HG02642 (cell line): Measurements from ENCODE around the gene TEF.

Source experiments
- ATAC-seq: cut with Tn5 transposase; IDR thresholded peaks from one replicate; pipeline ENCODE4 v1.9.1; 2021; ENCODE audit warnings: mild to moderate bottlenecking; ENCODE audit not compliant: unreplicated experiment, poor library complexity

The TEF gene

DNA sequence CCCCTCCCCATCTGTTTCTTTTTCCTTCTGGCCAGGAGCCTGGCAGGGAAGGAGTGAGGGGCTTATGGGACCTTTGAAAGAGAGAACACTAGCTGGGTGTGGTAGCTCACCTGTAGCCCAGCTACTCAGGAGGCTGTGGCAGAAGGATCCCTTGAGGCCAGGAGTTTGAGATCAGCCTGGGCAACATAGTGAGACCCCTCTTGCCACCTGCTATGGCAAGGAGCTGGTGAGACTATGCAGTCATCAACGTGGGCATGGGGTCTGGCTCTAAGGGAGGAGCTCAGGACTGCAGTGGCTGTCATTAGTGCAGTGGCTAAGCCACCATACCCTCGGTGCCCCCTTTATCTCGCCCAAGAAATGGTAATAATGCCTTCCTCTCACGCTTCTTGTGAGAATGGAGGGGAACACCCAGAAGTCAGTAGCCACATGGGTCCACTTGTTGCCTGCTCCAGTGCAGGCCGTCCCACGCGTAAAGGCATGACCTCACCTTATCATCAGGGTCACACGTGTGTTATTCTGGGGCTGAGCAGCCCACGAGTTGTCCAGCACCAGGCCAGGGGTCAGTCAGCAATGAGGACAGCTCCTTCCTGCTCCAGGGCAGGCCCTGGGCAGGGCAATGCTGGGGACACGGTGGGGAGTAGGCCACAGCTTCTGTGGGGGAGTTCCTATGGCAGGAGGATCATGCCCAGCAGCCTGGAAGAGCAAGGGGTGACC, 27.7 kb upstream of the TEF start:
- ATAC-seq, result no peak

DNA sequence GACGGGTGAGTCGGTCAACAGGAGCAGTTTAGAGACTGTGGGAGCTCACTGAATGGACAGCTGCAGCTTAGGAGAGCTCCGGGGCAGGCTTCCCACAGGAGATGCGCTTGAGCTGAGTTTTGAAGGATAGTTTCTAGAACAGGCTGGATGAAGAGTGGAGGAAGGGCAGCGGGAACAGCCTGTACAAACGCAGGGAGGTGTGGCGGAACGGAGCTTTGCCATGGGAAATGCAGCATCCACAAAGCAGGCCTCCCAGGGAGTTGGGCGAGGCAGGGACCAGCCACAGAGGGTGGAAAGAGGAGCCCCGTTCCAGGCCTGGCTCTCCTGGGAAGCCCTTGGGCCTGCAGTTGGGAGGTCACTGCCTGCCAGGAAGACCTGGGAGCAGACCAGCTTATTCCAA, 26.8 kb upstream of the TEF start:
- ATAC-seq, result no peak

DNA sequence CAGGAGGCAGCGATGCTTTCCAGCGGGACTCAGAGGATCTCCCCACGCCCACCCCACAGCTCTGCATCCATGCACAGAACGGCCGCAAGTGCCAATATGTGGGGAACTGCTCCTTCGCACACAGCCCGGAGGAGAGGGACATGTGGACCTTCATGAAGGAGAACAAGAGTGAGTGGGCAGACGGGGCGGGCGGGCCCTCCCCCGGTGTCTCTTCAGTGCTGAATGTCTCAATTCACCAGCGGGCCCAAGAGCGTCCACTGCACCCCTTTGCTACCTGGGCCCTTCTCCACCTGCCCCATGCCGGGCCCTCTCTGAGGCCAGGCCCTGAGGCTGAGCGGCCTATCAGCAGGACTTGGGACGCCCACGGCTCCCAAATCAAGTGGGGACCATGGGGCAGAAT, 25.8 kb upstream of the TEF start:
- no peak for ATAC-seq

DNA sequence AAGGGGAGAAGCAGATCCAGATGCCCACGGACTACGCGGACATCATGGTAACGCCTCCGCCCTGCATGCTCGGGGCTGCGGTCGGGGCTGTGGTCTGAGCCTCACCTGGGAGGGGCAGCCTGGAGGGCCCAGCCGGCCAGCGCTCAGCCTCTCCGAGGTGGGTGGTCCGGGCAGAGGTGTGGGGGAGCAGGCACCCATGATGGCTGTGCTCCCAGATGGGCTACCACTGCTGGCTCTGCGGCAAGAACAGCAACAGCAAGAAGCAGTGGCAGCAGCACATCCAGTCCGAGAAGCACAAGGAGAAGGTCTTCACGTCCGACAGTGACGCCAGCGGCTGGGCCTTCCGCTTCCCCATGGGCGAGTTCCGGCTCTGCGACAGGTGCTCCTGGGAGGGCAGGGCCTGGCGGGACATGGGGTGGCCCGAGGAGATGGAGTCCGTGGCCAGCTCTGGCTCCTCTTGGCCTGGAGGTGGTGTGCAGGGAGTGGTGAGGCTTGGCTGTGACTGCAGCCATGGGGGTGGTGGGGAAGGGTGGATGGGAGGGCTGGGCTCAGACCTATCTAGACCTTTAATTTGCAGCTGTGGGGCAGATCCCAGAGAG, 25.2 kb upstream of the TEF start:
- no peak for ATAC-seq

DNA sequence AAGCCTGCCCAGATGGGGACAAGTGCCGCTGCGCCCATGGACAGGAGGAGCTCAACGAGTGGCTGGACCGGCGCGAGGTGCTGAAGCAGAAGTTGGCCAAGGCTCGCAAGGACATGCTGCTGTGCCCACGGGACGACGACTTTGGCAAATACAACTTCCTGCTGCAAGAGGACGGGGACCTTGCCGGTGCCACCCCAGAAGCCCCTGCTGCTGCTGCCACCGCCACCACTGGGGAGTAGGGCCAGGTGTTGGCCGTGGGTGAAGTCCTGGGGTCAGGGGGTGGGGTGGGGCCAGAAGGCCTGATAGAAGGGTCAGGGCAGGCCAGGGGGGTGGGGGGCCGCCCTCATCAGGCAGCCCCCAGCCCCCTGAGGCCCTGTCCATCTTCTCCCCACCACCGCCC, 24.6 kb upstream of the TEF start:
- ATAC-seq, result no peak

DNA sequence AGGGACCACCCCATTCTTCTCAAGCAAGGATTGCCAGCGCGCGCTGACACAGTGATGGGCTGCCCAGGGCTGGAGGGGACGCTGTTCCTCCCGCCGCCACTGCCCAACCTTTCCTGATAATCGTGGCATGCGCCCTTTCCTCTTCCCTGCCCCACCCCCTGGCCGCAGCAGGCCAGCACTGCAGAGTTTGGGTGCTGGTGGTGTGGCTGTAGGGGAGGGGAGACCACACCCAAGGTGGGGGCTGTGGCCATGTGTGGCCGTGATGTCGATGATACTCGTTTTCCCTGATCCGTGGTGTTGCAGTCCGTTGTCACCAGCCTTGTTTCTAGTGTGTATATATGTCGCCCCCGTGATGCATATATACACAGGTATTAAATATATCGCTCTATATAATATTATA, 22.8 kb upstream of the TEF start:
- ATAC-seq, result no peak

DNA sequence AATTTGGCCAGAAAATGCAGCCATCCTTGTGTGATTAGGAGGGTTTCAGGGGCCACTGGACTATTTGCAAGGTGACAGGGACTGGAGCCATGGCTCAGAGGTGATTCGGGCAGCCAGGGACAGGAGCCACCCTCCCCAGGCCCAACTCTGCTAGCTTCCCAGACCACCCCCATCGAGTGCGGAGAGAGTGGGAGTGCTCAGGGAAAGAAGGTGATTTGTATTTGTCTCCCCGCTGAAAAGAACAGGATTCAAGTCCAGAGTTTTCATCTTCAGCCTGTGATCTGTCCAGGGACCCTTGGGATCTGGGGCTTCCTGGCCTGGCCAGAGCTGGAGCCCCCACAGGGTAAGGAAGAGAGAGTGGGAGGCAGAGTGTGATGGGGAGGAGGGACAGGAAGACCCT, 22.4 kb upstream of the TEF start:
- ATAC-seq, result no peak

DNA sequence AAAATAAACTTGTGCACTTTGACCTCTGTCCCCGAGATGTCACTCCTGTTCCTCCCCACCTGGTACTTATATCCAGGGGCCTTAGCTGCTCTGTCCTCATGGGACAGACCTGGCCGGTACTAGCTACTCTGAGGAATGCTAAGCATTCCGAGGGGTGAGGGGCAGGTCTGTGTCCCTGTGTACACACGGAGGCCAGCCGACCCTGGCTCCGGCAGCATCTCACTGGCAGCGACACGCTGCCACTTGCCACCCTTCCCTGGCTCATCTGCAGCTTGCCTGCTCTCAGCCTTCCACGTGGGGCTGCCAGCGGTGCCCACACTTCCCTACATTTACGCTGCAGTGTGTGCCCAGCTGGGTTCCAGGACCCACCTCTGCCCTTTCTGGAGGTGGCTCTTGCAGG, 21.6 kb upstream of the TEF start:
- no peak for ATAC-seq

DNA sequence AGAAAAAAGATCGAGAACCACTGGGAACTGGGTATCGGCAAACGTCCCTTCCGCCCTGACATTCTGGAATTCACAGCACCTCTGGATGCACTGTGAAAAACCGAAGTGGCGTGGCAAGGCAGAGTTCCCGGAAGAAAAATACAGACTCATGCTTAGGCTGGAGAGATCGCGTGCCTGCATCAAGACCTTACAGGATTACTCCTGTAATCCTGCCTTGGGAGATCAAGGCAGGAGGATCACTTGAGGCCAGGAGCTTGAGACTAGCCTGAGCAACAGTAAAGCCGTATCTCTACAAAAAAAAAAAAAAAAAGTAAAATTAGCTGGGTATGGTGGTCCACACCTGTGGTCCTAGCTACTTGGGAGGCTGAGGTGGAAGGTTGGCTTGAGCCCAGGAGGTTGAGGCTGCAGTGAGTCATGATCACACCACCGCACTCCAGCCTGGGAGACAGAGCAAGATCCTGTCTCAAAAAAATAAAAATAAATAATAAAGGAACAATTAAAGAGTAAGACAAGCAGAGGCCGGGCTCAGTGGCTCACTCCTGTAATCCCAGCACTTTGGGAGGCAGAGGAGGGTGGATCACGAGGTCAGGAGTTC, 19.9 kb upstream of the TEF start:
- ATAC-seq, result no peak

DNA sequence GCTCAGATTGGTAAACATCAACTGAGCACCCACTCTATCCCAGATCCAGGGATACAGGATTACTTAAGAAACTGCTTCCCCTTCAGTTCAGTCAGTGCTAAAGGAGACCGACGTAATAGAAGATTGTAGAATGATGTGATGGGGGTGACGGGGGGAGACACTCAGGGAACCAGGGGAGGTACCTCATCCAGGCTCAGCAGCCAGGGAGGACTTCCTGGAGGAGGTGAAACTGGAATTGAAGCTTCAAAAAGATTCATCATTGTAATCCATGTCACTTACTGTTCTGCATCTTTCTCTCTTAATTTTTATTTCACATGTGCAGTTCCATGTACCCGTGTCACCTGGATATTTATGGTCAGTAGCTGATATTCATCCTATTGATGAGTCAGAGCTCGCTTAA, 19.1 kb upstream of the TEF start:
- ATAC-seq, result no peak

DNA sequence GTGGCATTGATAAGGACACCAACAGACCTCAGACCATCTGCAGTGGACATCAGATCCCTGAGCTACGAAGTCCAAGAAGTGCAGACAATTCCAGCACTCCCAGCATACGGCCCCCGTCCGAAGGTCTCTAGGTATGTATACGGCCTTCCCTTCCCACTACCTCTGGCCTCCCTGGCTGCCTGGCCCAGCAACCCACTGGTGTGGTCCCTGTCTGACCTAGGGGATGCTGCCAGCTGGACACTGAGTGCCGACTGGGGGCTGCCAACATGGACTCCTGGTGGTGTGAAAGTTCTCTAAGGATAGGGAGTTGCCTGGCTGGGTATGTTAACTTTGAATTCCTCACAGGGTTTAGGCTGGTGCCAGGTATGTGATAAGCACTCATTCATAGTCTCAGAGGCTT, 17.5 kb upstream of the TEF start:
- no peak for ATAC-seq

DNA sequence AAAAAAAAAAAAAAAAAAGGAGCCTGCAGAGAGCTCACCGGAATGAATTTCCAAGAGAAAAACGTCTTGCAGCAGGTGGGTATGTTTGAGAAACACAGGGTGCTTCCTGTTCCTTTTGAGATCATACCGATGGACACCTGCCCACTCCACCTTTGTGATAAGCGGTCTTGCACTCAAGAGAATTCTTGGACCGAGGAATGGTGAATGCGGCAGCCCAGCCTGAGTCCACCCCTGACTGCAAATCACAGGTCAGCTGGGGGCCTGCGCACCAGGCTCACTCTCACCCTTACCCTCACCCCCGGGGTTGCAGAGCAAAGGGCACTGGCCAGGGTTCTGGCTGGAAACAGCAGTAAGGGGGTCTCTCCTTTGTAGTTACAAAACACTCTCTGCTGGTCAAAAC, 16.8 kb upstream of the TEF start:
- ATAC-seq, result no peak

DNA sequence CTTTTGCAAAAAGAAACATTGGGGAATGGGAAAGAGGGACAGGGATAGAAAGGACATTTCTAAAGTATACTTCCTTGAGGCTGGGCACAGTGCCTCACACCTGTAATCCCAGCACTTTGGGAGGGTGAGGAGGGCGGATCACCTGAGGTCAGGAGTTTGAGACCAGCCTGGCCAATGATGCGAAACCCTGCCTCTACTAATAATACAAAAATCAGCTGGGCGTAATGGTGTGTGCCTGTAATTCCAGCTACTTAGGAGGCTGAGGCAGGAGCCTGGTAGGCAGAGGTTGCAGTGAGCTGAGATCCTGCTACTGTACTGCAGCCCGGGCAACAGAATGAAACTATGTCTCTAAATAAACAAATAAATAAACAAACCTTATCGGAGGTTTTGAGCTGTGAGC, 16.3 kb upstream of the TEF start:
- no peak for ATAC-seq

DNA sequence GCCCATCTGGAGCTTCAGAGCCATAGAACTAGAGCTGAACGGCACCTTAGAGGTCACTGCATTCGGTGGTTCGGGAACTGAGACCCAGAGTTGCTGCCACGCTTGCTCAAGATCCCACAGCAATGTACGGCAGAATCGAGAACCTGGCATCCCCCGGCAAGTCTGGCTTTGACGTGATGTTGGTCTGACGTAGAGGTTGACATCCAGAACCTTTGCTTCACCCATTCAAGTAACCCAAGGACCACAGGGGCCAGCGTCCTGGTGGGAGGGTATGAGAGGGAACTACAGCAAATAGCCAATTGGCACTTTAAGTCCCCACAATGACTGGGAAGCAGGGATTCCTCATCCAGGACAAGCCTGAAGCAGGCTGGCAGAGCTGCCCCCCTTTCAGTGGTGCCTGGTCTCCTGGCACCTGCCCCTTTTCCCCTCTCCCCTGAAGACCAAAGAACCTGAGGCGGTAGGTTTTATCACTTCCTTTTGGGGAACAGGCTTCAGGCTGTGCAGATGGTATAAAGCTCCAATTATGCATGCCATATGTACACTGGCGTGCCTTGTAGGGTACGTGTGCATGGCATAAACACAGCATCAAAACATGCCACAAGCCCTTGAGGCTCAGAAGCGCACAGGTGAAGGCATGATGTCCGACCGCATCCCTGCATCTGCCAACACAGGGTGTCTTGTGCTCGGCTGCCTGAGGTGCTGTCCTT, 15.3 kb upstream of the TEF start:
- no peak for ATAC-seq

DNA sequence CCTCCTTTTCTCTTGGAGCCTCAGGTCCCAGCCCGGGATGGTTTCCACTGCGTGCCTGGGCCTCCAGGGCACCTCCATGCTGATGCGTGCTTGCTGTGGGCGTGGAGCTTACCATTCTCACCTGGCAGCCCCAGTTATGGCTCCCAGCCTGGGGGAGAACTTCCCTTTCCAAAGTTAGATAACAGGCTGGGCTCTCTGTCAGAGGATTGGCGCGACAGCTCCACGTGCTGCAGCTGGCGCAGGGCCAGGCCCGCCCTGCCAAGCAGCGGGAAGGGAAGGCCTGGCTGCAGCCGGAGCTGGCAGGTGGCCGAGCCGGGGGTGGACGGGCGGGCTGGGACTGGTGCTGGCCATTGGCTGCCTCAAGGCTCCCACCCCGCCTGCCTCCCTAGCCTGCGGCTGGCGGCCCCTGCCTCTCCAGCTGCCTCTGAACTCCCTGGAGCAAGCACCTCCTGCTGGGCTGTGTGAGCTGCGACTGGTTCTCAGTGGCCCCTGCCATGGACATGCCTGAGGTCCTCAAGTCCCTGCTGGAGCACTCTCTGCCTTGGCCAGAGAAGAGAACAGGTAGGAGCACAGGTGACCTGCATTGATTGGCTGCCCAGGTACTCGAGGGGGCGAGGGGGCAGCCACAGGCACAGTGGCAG, 14.6 kb upstream of the TEF start:
- no peak for ATAC-seq

DNA sequence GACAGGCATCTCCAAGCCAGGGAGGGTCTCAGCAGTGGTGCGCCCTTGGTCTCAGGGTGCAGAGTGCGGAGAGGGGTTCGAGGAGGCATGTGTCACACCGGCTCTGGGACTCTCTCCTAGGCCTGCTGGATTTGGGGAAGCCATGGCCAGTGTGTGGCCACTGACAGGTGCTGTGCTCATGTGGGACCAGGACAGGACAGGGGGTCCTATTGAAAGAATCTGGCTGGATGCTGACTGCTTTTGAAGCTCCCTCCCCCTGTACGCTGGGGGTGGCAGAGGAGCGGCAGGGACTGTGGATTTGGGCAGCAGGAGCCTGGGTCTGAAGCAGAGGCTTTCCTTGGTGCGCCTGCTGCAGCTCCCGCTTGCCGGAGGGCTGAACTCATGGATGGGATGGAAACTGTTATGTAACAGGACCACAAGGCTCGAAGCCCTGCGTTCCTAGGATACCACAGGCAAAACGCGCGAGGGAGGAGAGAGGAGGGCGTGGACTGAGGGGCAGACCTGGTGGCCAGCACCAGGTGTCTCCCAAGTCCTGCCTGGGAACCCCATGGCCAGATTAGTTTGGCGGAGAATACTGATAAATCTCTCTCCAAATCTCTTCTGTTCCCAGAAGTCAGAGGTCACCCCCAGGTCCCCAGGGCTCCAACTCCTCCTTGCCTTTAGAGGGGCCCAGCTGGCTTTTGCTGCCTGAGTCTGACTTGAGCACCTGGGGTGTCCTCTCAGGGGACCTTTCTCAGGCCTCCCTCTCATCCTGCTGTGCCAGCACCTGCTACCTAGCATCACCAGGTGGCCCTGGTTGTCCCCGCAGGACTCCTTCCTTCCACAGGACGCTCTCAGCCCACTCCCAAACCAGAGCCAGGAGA, 13.8 kb upstream of the TEF start:
- no peak for ATAC-seq

DNA sequence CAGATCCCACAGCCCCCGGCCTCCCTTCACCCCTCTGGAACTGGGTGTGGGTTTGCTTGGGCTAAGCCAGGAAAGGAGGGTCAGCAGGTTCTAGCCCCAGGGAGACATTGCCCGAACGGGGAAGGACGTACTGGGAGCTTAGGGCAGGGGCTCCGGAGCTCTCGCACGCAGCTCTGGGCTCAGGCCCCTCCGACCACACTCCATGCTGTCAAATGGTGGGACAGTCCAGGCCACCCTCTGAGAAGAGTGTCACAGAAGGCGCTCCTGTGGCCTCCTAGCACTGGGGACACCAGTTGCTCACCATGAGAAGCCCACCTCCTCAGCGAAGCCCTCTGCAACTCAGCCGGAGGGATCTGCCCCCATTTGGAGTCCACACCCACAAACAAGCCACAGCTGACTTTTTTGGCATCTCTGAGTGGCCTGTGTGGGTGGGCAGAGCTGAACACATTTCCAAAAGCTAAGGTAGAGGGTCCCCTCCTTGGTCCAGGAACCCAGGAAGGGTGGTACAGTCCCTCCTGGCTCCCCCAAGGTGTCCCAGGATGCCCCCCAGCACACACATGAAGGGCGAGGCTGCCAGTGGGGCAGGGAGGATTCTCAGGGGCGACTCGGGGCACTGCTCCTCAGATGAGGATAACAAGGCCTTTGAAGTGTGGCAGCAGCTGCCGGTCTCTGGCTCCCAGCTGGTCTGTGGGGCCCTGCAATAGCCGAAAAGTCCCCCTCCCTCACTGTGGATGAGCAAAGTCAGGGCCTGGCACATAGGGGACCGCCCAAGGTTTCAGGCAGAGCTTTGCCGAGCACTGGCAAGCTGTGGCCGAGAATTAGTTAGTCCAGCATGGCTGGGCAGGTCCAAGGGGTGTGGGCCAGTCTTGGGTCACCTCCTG, 13.0 kb upstream of the TEF start:
- no peak for ATAC-seq

DNA sequence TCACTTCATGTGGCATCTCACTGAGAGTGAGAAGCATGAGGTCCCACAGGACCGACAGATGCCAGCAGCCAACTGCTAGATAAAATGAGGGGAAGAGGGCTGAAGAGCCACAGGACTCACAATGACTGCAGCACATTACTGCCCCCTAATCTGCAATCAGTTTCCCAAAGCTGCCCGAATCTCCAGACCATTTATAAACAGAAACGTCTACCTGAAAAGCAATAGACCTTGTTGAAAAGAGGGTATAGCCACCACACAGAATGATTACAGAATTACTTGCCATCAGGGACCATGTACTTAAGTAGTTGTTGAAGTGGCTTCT, 12.4 kb upstream of the TEF start:
- ATAC-seq, result no peak

DNA sequence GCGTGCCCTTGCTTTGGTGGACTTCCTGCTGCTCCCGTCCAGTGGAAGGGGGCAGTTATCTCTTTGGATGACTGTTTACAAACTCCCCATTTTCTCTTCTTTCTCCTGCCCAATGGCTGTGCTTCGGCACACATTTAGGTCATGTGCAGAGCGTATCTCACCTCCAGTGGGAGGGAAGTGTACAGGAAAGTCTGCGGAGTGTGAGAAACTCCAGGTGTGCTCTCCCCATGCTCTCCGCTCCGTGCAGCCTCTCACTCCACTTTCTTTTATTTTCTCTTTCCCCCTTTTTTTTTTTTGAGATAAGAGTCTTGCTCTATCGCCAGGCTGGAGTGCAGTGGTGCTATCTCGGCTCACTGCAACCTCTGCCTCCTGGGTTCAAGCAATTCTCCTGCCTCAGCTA, 11.9 kb upstream of the TEF start:
- no peak for ATAC-seq
